ENCODE data around the gene NEUROD6.

NEUROD6 gene

DNA sequence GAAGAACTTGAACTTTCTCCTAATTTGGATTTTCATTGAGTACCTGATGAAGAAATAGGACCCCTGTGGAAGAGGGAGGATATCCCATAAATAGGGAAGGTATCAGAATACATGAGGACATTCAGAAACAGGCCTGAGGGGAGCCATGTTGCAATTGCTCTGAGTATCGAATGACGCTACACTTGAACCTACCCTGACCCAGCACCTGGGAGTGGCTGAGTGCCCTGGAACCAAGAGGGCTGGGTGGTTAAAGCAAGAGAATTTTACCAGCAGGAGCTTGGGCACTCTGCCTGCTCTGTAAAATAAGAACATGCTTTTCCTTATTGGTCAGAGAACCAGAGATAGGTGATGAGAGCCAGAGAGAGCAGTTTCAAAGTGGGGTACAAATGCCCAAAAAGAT, 7.2 kb downstream of the NEUROD6 start:
- DNase-seq (ENCODE audit: low spot score): no peak

DNA sequence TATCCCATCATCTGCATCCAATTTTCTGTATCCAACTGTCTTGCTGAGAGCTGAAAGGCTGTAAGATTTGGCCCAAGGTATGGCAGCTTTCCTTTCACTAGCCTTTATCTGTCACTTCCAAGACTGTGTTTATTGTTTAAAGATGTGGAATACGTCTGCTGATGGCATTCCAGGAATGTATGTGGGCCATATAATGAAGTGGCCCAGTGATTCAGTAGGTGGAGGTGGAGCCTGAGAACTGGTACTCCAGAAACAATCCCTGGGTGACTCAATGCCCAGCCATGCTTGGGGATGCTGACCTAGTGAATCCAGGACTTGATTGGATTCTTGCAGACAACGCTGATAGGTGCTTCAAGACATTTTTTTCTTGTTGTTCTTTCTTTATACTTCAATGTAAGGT, 13.5 kb downstream of the NEUROD6 start:
- DNase-seq (ENCODE audit: low spot score): no peak

GRCh38 chr7:31326416-31326815, 14.1 kb downstream of the NEUROD6 start:
- DNase-seq (ENCODE audit: low spot score): no peak

GRCh38 chr7:31323101-31323500, 17.4 kb downstream of the NEUROD6 start:
- DNase-seq (ENCODE audit: low spot score): no peak

- DNase-seq (ENCODE audit: low spot score): no peak
These were observed 19.9 kb downstream of the NEUROD6 start for GRCh38 chr7:31320675-31321074.

- no peak for DNase-seq (ENCODE audit: low spot score)
These were observed 22.2 kb downstream of the NEUROD6 start for GRCh38 chr7:31318313-31318712.

- DNase-seq (ENCODE audit: low spot score): no peak
These were observed 23.6 kb downstream of the NEUROD6 start for GRCh38 chr7:31316876-31317275.

DNA sequence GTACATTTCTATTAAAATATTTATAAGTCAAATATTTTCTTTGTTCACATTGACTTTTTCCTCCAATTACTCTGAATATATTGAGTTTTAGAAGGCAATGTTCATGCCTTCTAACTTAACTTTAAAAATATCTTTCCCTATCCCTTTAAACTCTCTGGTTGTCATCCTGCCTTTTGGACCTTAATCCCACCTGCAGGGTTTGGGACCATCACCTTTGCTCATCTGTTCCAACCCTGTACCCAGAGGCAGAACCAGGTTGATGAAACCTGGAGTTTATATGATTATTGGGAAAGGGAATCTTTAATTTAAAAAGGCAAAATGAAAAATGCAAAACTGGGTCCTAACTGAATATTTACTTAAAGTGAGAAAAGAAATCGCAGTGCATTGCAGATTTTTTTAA, 24.8 kb downstream of the NEUROD6 start:
- no peak for DNase-seq (ENCODE audit: low spot score)

DNA sequence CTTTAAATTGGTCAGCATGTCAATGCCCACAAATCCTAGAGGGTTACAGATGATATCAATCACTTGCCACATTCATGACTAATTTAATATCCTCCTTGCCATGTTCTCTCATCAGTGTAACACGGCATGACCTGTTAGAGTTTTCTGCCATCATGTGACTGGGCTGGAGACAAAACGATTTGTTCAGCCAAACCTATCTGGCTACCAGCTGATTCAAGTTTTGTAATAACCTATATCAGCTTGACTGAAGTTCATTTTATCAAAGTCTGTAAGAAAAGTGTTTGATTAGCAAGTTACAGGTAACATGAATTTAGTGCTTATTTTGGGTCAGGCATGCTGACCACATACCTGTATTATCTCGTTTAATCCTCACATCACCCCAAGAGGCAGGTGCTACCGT, 25.7 kb downstream of the NEUROD6 start:
- DNase-seq (ENCODE audit: low spot score): no peak

DNA sequence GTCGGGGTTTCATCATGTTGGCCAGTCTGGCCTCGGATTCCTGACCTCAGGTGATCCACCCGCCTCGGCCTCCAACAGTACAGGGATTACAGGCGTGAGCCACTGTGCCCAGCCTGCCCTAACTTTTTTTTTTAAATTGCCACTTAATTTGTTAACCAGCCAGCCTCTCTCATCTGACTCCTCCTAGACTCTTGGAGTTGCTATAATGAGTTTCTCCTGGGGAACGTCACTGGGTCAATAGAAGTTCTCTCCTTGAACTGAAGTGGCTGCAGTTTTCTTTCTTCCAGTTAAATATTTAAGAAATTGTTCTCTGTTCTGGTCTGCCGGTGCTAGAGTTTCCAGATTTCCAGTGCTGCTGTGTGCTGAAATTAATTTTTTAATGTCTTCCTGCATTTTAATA, 27.6 kb downstream of the NEUROD6 start:
- no peak for DNase-seq (ENCODE audit: low spot score)

GRCh38 chr7:31311552-31311951, 29.0 kb downstream of the NEUROD6 start:
- no peak for DNase-seq (ENCODE audit: low spot score)

DNA sequence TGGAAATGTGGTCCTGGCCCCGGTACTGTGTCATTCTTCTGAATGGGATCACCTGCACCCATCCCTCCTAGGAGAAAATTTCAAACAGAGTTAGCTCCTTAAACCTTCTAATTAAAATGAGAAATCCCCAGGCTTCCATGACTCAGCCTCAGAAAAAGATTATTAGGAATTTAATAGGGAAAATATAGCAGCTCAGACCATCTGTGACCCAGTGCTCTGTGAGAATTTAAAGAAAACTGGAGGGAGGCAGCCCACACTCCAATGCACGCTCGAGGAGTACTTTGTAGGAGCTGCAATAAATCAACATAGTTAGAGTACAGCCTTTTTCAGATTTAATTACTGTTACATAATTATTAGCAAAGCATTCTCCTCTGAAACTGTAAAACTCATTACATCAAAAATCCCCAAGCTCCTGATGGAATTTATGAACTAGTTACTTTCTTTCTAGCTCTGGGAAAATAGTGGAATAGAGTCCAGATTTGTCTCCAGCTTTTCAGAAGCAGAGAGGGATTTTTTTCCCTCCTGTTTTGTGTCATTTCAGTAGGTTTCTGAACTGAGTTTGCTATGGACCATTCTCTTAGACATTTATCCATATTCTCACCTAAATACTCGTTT, 30.1 kb downstream of the NEUROD6 start:
- no peak for DNase-seq (ENCODE audit: low spot score)

- no peak for DNase-seq (ENCODE audit: low spot score)
These were observed 31.1 kb downstream of the NEUROD6 start for GRCh38 chr7:31309407-31309806.

GRCh38 chr7:31308652-31309051, 31.9 kb downstream of the NEUROD6 start:
- no peak for DNase-seq (ENCODE audit: low spot score)

GRCh38 chr7:31307972-31308371, 32.6 kb downstream of the NEUROD6 start:
- DNase-seq (ENCODE audit: low spot score): no peak

GRCh38 chr7:31305260-31305659, 35.3 kb downstream of the NEUROD6 start:
- DNase-seq (ENCODE audit: low spot score): no peak

GRCh38 chr7:31304446-31304845, 36.1 kb downstream of the NEUROD6 start:
- DNase-seq (ENCODE audit: low spot score): no peak

- no peak for DNase-seq (ENCODE audit: low spot score)
These were observed 38.2 kb downstream of the NEUROD6 start for GRCh38 chr7:31302356-31302755.

GRCh38 chr7:31299336-31299735, 41.2 kb downstream of the NEUROD6 start:
- DNase-seq (ENCODE audit: low spot score): no peak

- DNase-seq (ENCODE audit: low spot score): no peak
These were observed 49.9 kb downstream of the NEUROD6 start for GRCh38 chr7:31290601-31291000.
